H1 (cell line): Measurements from ENCODE around the gene PARD3. TPM values are rescaled to one million over a fixed set of nuclear protein-coding genes. Genes with fewer than 3 reads are reported as not detected.

Source experiments
- CTCF ChIA-PET: fragments of 300-600 bp; sonication (Branson Sonifier 250); formaldehyde crosslinking; loops from one replicate; lab custom pipeline; 2021; ENCODE audit not compliant: partially characterized antibody; lab: Charles Lee
- POLR2A ChIA-PET: fragments of 300-600 bp; sonication (Branson Sonifier 250); formaldehyde crosslinking; loops from one replicate; lab custom pipeline; 2021; ENCODE audit warnings: inconsistent platforms; ENCODE audit not compliant: partially characterized antibody; lab: Charles Lee
- DNase-seq, 2 experiments: peaks; one replicate each; pipeline versions ENCODE4 v3.0.0 to v3.0.0-alpha.2; 2010 to 2022; ENCODE audit warnings: low spot score in 2 of 2, low read depth in 1 of 2, mixed read lengths in 1 of 2
- FAIRE-seq: peaks from 2 replicates; lab custom pipeline; 2011; peaks lifted over from hg19 to GRCh38; lab: Jason Lieb, UNC
- H2AFZ ChIP-seq: 2 replicates; pipeline ENCODE4 v1.8.1; 2012; ENCODE audit warnings: low read length, inconsistent platforms
- H2AK5ac ChIP-seq: 2 replicates; pipeline ENCODE4 v1.6.1; 2013; ENCODE audit warnings: low read depth, low read length
- H2BK120ac ChIP-seq: replicated peaks from 2 replicates; pipeline ENCODE3; 2013; ENCODE audit warnings: low read depth, low read length, inconsistent platforms
- H2BK12ac ChIP-seq: 2 replicates; pipeline ENCODE4 v1.6.1; 2013; ENCODE audit warnings: low read depth, low read length
- H2BK15ac ChIP-seq: 2 replicates; pipeline ENCODE4 v1.6.1; 2013; ENCODE audit warnings: low read length
- H2BK20ac ChIP-seq: 2 replicates; pipeline ENCODE4 v1.6.1; 2013; ENCODE audit warnings: low read length
- H2BK5ac ChIP-seq: 2 replicates; pipeline ENCODE4 v1.6.1; 2013; ENCODE audit warnings: low read depth, low read length
- H3K14ac ChIP-seq: 2 replicates; pipeline ENCODE4 v1.6.1; 2013; ENCODE audit warnings: inconsistent platforms; ENCODE audit not compliant: insufficient read length
- H3K18ac ChIP-seq: 2 replicates; pipeline ENCODE4 v1.6.1; 2013; ENCODE audit warnings: low read length; ENCODE audit errors: extremely low read depth
- H3K23ac ChIP-seq: 2 replicates; pipeline ENCODE4 v1.6.1; 2013; ENCODE audit warnings: inconsistent platforms; ENCODE audit not compliant: insufficient read length
- H3K23me2 ChIP-seq: 2 replicates; pipeline ENCODE4 v1.6.1; 2013; ENCODE audit warnings: low read depth, low read length
- H3K27ac ChIP-seq: 2 replicates; pipeline ENCODE4 v1.6.1; 2011; ENCODE audit warnings: low read depth, low read length, inconsistent platforms
- H3K27me3 ChIP-seq, 4 experiments: replicated peaks in 1 of 4; 1 replicate in 1 of 4; 2 replicates in 3 of 4; pipeline versions ENCODE4 v1.6.1 to v1.8.1; 2011 to 2013; ENCODE audit warnings: low read length in 3 of 4, mild to moderate bottlenecking in 3 of 4, inconsistent platforms in 2 of 4, mixed read lengths in 2 of 4, moderate library complexity in 1 of 4; ENCODE audit not compliant: control insufficient read depth in 3 of 4, insufficient read depth in 3 of 4; ENCODE audit errors: extremely low read depth in 1 of 4
- H3K36me3 ChIP-seq, 4 experiments: 2 replicates each; pipeline versions ENCODE4 v1.6.1 to v1.8.1; 2011 to 2013; ENCODE audit warnings: mild to moderate bottlenecking in 4 of 4, low read length in 3 of 4, moderate library complexity in 2 of 4, control low read depth in 1 of 4, inconsistent platforms in 1 of 4; ENCODE audit not compliant: insufficient read depth in 4 of 4, control insufficient read depth in 2 of 4
- H3K4ac ChIP-seq: replicated peaks from 2 replicates; pipeline ENCODE3; 2013; ENCODE audit warnings: low read length, low read depth, mixed read lengths, inconsistent platforms; ENCODE audit not compliant: insufficient read length
- H3K4me1 ChIP-seq, 4 experiments: replicated peaks in 1 of 4; 1 replicate in 1 of 4; 2 replicates in 3 of 4; pipeline versions ENCODE4 v1.6.1 to v1.8.1; 2011 to 2013; ENCODE audit warnings: low read length in 3 of 4, inconsistent platforms in 2 of 4, mixed read lengths in 1 of 4; ENCODE audit not compliant: insufficient read depth in 4 of 4, control insufficient read depth in 3 of 4
- H3K4me2 ChIP-seq, 2 experiments: 2 replicates each; pipeline versions ENCODE4 v1.6.1 to v1.8.1; 2011 to 2013; ENCODE audit warnings: low read depth in 2 of 2, low read length in 2 of 2, control low read depth in 1 of 2, inconsistent platforms in 1 of 2, mild to moderate bottlenecking in 1 of 2; ENCODE audit not compliant: insufficient read depth in 1 of 2
- H3K4me3 ChIP-seq, 4 experiments: fragments of 200-600, 300-600 bp in 1 of 4; sonication (generic), shearing (Covaris generic), sonication (Bioruptor Twin) in 1 of 4; 2 replicates each; pipeline versions ENCODE4 v1.5.1 to v1.8.1; 2011 to 2016; ENCODE audit warnings: low read length in 4 of 4, low read depth in 3 of 4, control low read depth in 2 of 4, inconsistent platforms in 2 of 4, mild to moderate bottlenecking in 2 of 4, mixed read lengths in 1 of 4, moderate library complexity in 1 of 4; ENCODE audit not compliant: insufficient read depth in 2 of 4; ENCODE audit errors: extremely low read depth in 1 of 4
- H3K56ac ChIP-seq: replicated peaks from 2 replicates; pipeline ENCODE3; 2013; ENCODE audit warnings: low read depth, mild to moderate bottlenecking, mixed read lengths, low read length, inconsistent platforms; ENCODE audit not compliant: insufficient read length
- H3K79me1 ChIP-seq: 2 replicates; pipeline ENCODE4 v1.6.1; 2013; ENCODE audit warnings: low read depth, low read length, control low read depth
- H3K79me2 ChIP-seq, 2 experiments: 2 replicates each; pipeline versions ENCODE4 v1.6.1 to v1.8.1; 2012 to 2013; ENCODE audit warnings: low read length in 2 of 2, mild to moderate bottlenecking in 2 of 2, inconsistent platforms in 1 of 2; ENCODE audit not compliant: insufficient read depth in 2 of 2, control insufficient read depth in 1 of 2
- H3K9ac ChIP-seq, 4 experiments: replicated peaks in 1 of 4; 1 replicate in 1 of 4; 2 replicates in 3 of 4; pipeline versions ENCODE4 v1.6.1 to v1.8.1; 2011 to 2013; ENCODE audit warnings: low read depth in 3 of 4, low read length in 3 of 4, control low read depth in 2 of 4, mild to moderate bottlenecking in 2 of 4, moderate library complexity in 2 of 4, inconsistent platforms in 1 of 4; ENCODE audit errors: extremely low read depth in 1 of 4
- H3K9me3 ChIP-seq, 2 experiments: 2 replicates each; pipeline versions ENCODE4 v1.6.1 to v1.8.1; 2012 to 2013; ENCODE audit warnings: mild to moderate bottlenecking in 2 of 2, moderate library complexity in 2 of 2, control low read depth in 1 of 2, inconsistent platforms in 1 of 2, low read depth in 1 of 2, low read length in 1 of 2, mixed read lengths in 1 of 2; ENCODE audit not compliant: insufficient read depth in 2 of 2
- H4K20me1 ChIP-seq, 2 experiments: replicated peaks in 1 of 2; 2 replicates each; pipeline versions ENCODE3 to v1.8.1; 2011 to 2013; ENCODE audit warnings: inconsistent platforms in 2 of 2, low read length in 2 of 2, mild to moderate bottlenecking in 1 of 2; ENCODE audit not compliant: insufficient read depth in 2 of 2, control insufficient read depth in 1 of 2
- H4K5ac ChIP-seq: 2 replicates; pipeline ENCODE4 v1.6.1; 2013; ENCODE audit warnings: low read length, low read depth, mixed read lengths, inconsistent platforms; ENCODE audit not compliant: insufficient read length
- H4K8ac ChIP-seq: 2 replicates; pipeline ENCODE4 v1.8.0; 2013; ENCODE audit warnings: mild to moderate bottlenecking, moderate library complexity, low read length, inconsistent platforms; ENCODE audit not compliant: insufficient read depth; ENCODE audit errors: extremely low read depth
- H4K91ac ChIP-seq: replicated peaks from 2 replicates; pipeline ENCODE3; 2013; ENCODE audit warnings: low read length, mixed read lengths, inconsistent platforms; ENCODE audit not compliant: insufficient read length
- POU5F1 ChIP-seq: IDR thresholded peaks from 2 replicates; pipeline ENCODE4 v1.6.1; 2011; ENCODE audit warnings: low read depth, mild to moderate bottlenecking, low read length, moderate library complexity
- RAD21 ChIP-seq, 2 experiments: IDR thresholded peaks in 1 of 2; conservative IDR thresholded peaks in 1 of 2; 2 replicates each; pipeline ENCODE4 v1.6.1; 2011; ENCODE audit warnings: low read depth in 2 of 2, low read length in 2 of 2, improper control_type of control experiment in 1 of 2, inconsistent platforms in 1 of 2, mild to moderate bottlenecking in 1 of 2, moderate library complexity in 1 of 2
- RXRA ChIP-seq: IDR thresholded peaks from 2 replicates; pipeline ENCODE4 v1.6.1; 2011; ENCODE audit warnings: low read depth, mild to moderate bottlenecking, low read length, moderate library complexity; ENCODE audit not compliant: insufficient read depth
- TBP ChIP-seq: IDR thresholded peaks from 2 replicates; pipeline ENCODE4 v1.6.1; 2011; ENCODE audit warnings: low read depth, low read length, improper control_type of control experiment
- WGBS, 2 experiments: shearing (Covaris generic) in 1 of 2; methylation state at CpG; one replicate each; pipeline versions ENCODE4 v1.1.6 to v1.1.7; 2013 to 2015; ENCODE audit warnings: low lambda C conversion rate in 2 of 2, mixed read lengths in 2 of 2, inconsistent platforms in 1 of 2, low coverage in 1 of 2, missing lambda C conversion rate in 1 of 2; ENCODE audit not compliant: insufficient replicate concordance in 2 of 2, insufficient coverage in 1 of 2, insufficient read length in 1 of 2; ENCODE audit errors: extremely low coverage in 1 of 2, missing lambda C conversion rate in 1 of 2; 5-methylcytosine and 5-hydroxymethylcytosine counted together
- polyA plus RNA-seq, 7 experiments: library from polyadenylated mRNA; depleted of rRNA in 3 of 7; stranded (reverse) in 5 of 7; unstranded in 2 of 7; fragments of >200 nt in 5 of 7; fragments of 200-250 nt in 2 of 7; gene quantifications; 1 replicate in 5 of 7; 2 replicates in 1 of 7; 4 replicates in 1 of 7; pipeline versions ENCODE4 v1.2.1 to v1.2.3, GENCODE V29; 2011 to 2013; ENCODE audit warnings: missing spikeins in 2 of 7, mixed read lengths in 2 of 7
- total RNA-seq: library from RNA; stranded (reverse); fragmentation: NEBNext Ultra II Directional; extraction: Animal tissue kit (Norgen Biotek cat#: 25700); gene quantifications from 2 replicates; pipeline ENCODE4 v1.2.1, GENCODE V29; 2021

The PARD3 gene
- total and polyA plus RNA-seq, 2 of the 8 experiments (the other 6 are each of a cell fraction or from before 2014, with no cell fraction given), result 19.7 to 49.1 TPM

- no peak overlapping the region for H3K14ac ChIP-seq
- no peak overlapping the region for H3K23ac ChIP-seq
- no peaks in the 10 kb centered on the region for H3K9me3 ChIP-seq
- H3K9ac ChIP-seq, result no peak overlapping the region
- H3K79me2 ChIP-seq, result no peaks in the 10 kb centered on the region; a peak in 1 of 4 replicates
- H4K8ac ChIP-seq, result no peak overlapping the region
- no peak overlapping the region for H2BK20ac ChIP-seq
- H3K79me1 ChIP-seq, result no peaks in the 10 kb centered on the region
- DNase-seq (no peak), FAIRE-seq (no peak)
- no peak overlapping the region for H3K56ac ChIP-seq
- H3K4me2 ChIP-seq, result no peak overlapping the region
- H4K20me1 ChIP-seq, result peaks cover 0 to under 1% of the 10 kb centered on the region in 2 experiments
- no peak overlapping the region for H2BK120ac ChIP-seq
- WGBS, 2 experiments, result 92% methylated on average over 2 of the region's 2 CpGs; no CpG with 5 or more reads in 1 of the 2 experiments
- H4K91ac ChIP-seq, result no peak overlapping the region
- H4K5ac ChIP-seq, result no peak overlapping the region
- H2BK15ac ChIP-seq, result no peak overlapping the region
- peaks cover 0 to 4% (median 0%) of the 10 kb centered on the region in 4 experiments; a peak in 1 of 7 replicates for H3K4me1 ChIP-seq
- H3K4me3 ChIP-seq, result no peak overlapping the region
- no peak overlapping the region for H2BK12ac ChIP-seq
- no peaks in the 10 kb centered on the region; the same call in 1 of the 2 replicates for H3K23me2 ChIP-seq
- H3K36me3 ChIP-seq, result no peaks in the 10 kb centered on the region
- no peak overlapping the region for H3K18ac ChIP-seq
- H2AFZ ChIP-seq, result no peak overlapping the region
- no peak overlapping the region for H3K27ac ChIP-seq
- POLR2A ChIA-PET, result no interaction called here
- CTCF ChIA-PET, result no interaction called here
- H2BK5ac ChIP-seq, result no peak overlapping the region
- H3K27me3 ChIP-seq, result no peaks in the 10 kb centered on the region
- no peak overlapping the region for H2AK5ac ChIP-seq
- no peak overlapping the region for H3K4ac ChIP-seq
- TF ChIP-seq RAD21 (IDR thresholded peaks at IDR 0.05 in 1 of 2, conservative IDR thresholded peaks at IDR 0.05 in 1 of 2; ENCODE audit: low read depth in 2 of 2, low read length in 2 of 2) (no peak), POU5F1 (no peak), TBP (no peak), RXRA (no peak)
These were observed 365.3 kb downstream of the PARD3 start for GRCh38 chr10:34449836-34450235.
